Esophagus squamous epithelium (tissue), 5 donors: ENCODE results near the gene PTGER2. TPM values are rescaled to one million over a fixed set of nuclear protein-coding genes. Genes with fewer than 3 reads are reported as not detected.

Experiments
- DNase-seq: peaks from one replicate; lab custom pipeline; 2025; lab: John Stamatoyannopoulos, UW
- H3K27ac ChIP-seq, 4 donors: fragments of 200-600 bp; sonication (generic); one replicate each; pipeline ENCODE4 v1.5.1; 2016 to 2019; ENCODE audit warnings: mild to moderate bottlenecking in 1 of 4
- H3K27me3 ChIP-seq, 4 donors: fragments of 200-600 bp; sonication (generic); 1 replicate in 3 of 4; 2 replicates in 1 of 4; pipeline versions ENCODE4 v1.5.1 to v1.6.0; 2017 to 2021; ENCODE audit warnings: antibody characterized with exemption in 1 of 4
- H3K36me3 ChIP-seq, 3 donors: fragments of 200-600 bp; sonication (generic); one replicate each; pipeline ENCODE4 v1.5.1; 2016 to 2019
- H3K4me1 ChIP-seq, 3 donors: fragments of 200-600 bp; sonication (generic); one replicate each; pipeline ENCODE4 v1.5.1; 2017 to 2019
- H3K4me3 ChIP-seq, 4 donors: fragments of 200-600 bp; sonication (generic); 1 replicate in 3 of 4; 2 replicates in 1 of 4; pipeline ENCODE4 v1.5.1; 2016 to 2019; ENCODE audit warnings: mild to moderate bottlenecking in 2 of 4, moderate library complexity in 1 of 4
- H3K9me3 ChIP-seq, 3 donors: fragments of 200-600 bp; sonication (generic); one replicate each; pipeline ENCODE4 v1.5.1; 2016 to 2019
- POLR2A ChIP-seq, 4 donors: fragments of 450-650 bp; IDR thresholded peaks; one replicate each; pipeline ENCODE4 v1.6.1; 2017; ENCODE audit warnings: antibody characterized with exemption in 4 of 4, mild to moderate bottlenecking in 4 of 4, moderate library complexity in 3 of 4
- WGBS, 2 donors: methylation state at CpG; one replicate each; pipeline ENCODE4 v1.1.5; 2018; 5-methylcytosine and 5-hydroxymethylcytosine counted together
- intact Hi-C: fragments of 100-400 bp; cut with DNase I; formaldehyde crosslinking; loops from one replicate; pipeline ENCODE4 v1.15.0; 2022
- total RNA-seq, 4 donors: library from RNA; depleted of rRNA; stranded (reverse); fragments of >200 nt; gene quantifications; one replicate each; pipeline ENCODE4 v1.1.0, GENCODE V29; 2016
- TF ChIP-seq, protein P1 (sequence below), 6 experiments: fragments of 450-650 bp in 4 of 6; fragments of 200-600 bp in 2 of 6; sonication (generic) in 2 of 6; IDR thresholded peaks; one replicate each; pipeline ENCODE4 v1.5.1; 2016 to 2019; ENCODE audit warnings: antibody characterized with exemption in 6 of 6, mild to moderate bottlenecking in 4 of 6, moderate library complexity in 4 of 6
- donor health status: DM: yes; HTN: yes; CAD: no.

Gene PTGER2
- total RNA-seq, 4 donors from 2014 or later: 0.31 to 2.5 (median 1.1) TPM; not detected in 1

DNA sequence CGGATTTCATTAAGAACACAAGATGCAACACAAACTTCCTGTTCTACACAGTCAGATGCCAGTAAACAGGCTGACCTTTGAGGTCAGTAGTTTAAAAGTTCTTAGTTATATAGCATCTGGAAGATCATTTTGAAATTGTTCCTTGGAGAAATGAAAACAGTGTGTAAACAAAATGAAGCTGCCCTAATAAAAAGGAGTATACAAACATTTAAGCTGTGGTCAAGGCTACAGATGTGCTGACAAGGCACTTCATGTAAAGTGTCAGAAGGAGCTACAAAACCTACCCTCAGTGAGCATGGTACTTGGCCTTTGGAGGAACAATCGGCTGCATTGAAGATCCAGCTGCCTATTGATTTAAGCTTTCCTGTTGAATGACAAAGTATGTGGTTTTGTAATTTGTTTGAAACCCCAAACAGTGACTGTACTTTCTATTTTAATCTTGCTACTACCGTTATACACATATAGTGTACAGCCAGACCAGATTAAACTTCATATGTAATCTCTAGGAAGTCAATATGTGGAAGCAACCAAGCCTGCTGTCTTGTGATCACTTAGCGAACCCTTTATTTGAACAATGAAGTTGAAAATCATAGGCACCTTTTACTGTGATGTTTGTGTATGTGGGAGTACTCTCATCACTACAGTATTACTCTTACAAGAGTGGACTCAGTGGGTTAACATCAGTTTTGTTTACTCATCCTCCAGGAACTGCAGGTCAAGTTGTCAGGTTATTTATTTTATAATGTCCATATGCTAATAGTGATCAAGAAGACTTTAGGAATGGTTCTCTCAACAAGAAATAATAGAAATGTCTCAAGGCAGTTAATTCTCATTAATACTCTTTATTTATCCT is 13.5 kb downstream of the PTGER2 start:
- Histone ChIP-seq H3K9me3 (peaks cover 0 to 8% (median under 1%) of the 10 kb centered on the region in 3 donors), H3K27ac (peak overlapping the region in 1 of 4 donors; percentile 49), H3K27me3 (no peaks in the 10 kb centered on the region), H3K4me1 (peaks cover 0 to 15% (median 6%) of the 10 kb centered on the region in 3 donors), H3K4me3 (no peak overlapping the region), H3K36me3 (no peaks in the 10 kb centered on the region)
- TF ChIP-seq POLR2A (IDR thresholded peaks at IDR 0.05): no peak
- TF ChIP-seq, protein P1, sequence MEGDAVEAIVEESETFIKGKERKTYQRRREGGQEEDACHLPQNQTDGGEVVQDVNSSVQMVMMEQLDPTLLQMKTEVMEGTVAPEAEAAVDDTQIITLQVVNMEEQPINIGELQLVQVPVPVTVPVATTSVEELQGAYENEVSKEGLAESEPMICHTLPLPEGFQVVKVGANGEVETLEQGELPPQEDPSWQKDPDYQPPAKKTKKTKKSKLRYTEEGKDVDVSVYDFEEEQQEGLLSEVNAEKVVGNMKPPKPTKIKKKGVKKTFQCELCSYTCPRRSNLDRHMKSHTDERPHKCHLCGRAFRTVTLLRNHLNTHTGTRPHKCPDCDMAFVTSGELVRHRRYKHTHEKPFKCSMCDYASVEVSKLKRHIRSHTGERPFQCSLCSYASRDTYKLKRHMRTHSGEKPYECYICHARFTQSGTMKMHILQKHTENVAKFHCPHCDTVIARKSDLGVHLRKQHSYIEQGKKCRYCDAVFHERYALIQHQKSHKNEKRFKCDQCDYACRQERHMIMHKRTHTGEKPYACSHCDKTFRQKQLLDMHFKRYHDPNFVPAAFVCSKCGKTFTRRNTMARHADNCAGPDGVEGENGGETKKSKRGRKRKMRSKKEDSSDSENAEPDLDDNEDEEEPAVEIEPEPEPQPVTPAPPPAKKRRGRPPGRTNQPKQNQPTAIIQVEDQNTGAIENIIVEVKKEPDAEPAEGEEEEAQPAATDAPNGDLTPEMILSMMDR (IDR thresholded peaks at IDR 0.05): no peak
- intact Hi-C loops: no loop called here
- DNase-seq: no peak
- WGBS, 2 donors: 54 to 59% methylated on average over 4 of the region's 4 CpGs

DNA sequence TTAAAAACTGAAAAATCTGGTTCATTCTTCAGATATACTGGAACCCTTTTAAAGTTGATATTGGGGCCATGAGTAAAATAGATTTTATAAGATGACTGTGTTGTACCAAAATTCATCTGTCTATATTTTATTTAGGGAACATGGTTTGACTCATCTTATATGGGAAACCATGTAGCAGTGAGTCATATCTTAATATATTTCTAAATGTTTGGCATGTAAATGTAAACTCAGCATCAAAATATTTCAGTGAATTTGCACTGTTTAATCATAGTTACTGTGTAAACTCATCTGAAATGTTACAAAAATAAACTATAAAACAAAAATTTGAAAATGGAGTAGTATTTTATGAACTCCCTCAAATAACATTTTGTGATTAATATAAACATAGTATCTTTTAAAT is 14.2 kb downstream of the PTGER2 start:
- Histone ChIP-seq H3K9me3 (peaks cover 0 to 3% (median 0%) of the 10 kb centered on the region in 3 donors), H3K4me3 (no peak overlapping the region), H3K36me3 (no peaks in the 10 kb centered on the region), H3K4me1 (peaks cover 0 to 15% (median 6%) of the 10 kb centered on the region in 3 donors), H3K27ac (no peak overlapping the region), H3K27me3 (no peaks in the 10 kb centered on the region)
- TF ChIP-seq POLR2A (IDR thresholded peaks at IDR 0.05): no peak
- TF ChIP-seq, protein P1 (IDR thresholded peaks at IDR 0.05): no peak
- intact Hi-C loops: no loop called here
- DNase-seq: no peak

DNA sequence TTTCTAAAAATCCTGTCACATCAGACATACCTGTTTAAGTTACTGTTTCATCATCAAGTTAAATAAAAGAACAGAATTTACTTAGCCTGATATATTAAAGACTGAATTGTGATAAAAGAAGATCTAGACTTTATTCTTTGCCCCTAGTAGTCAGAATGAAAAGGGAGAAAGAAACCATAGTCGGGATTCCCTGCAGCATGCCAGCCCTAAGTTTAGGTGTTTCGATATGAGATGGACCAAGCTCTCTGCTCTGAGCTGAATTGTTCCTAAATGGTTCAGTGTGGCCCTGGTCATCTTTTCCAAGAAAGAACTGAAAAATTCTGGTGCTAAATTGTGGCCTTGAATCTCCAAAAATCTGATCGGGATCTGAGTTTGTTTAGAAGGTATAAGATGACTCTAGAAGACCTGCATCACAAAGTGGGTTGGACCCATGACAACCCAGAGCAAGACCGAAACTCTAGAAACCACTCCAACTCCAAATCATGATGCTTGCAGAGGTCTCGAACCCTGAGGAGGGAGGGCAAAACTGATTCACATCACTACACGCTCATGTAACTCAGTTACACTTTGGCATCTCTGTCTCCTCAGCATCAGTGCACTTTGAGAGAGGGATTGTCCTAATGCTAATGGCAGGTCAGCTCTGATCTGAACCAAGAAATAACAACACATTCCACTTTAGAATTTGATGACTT is 15.7 kb downstream of the PTGER2 start:
- DNase-seq: no peak
- peaks cover 0 to 15% (median 6%) of the 10 kb centered on the region in 3 donors for H3K4me1 ChIP-seq
- H3K4me3 ChIP-seq: no peak overlapping the region
- 63 to 69% methylated on average over 5 to 6 of the region's 6 CpGs for WGBS, 2 donors
- H3K27ac ChIP-seq: no peak overlapping the region
- H3K36me3 ChIP-seq: no peaks in the 10 kb centered on the region
- H3K27me3 ChIP-seq: no peaks in the 10 kb centered on the region
- intact Hi-C loops: no loop called here
- TF ChIP-seq, protein P1 (IDR thresholded peaks at IDR 0.05): no peak
- no peak for TF ChIP-seq POLR2A (IDR thresholded peaks at IDR 0.05)
- H3K9me3 ChIP-seq: no peaks in the 10 kb centered on the region

DNA sequence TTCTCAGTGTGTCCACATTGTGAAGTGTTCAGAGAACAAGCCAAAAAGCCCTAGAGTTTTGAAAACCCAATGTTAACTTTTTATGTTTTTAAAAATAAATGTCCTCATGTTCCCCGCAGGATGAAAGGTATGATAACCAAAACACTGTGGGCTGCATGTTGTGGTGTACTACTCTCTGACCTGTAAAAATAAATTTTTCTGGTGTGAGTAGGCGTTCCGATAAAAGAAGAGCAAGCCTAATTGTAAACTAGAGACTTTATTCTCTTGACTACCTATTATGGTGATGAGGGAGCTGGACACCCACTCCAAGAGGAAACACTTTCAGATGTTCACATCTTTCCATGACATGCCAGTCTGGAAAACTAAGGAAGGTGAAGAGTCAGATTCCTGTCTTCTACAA is 18.2 kb downstream of the PTGER2 start:
- no peak for DNase-seq
- TF ChIP-seq, protein P1 (IDR thresholded peaks at IDR 0.05): no peak
- TF ChIP-seq POLR2A (IDR thresholded peaks at IDR 0.05): no peak
- WGBS, 2 donors: 91 to 94% methylated on average over 3 of the region's 3 CpGs

DNA sequence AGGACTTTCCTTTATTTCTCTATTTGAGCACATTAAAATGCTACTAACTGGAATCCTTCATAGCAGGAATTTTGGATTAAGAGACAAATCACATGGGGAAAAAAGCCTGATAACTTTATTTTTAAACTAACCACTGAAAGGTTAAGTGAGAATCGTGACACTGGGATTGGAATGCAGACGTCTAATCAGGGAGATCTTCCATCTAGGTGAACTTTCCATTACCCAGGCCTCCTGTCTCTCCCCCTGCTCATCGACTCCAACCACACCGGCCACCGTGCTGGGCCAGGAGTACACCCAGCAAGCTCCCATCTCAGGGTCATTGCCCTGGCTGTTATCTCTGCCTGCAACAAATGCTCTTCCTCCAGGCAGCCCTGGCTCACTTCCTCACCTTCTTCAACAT is 19.0 kb downstream of the PTGER2 start:
- TF ChIP-seq, protein P1 (IDR thresholded peaks at IDR 0.05): no peak
- no peak for TF ChIP-seq POLR2A (IDR thresholded peaks at IDR 0.05)
- DNase-seq: no peak
- no peaks in the 10 kb centered on the region for H3K4me1 ChIP-seq
- no peaks in the 10 kb centered on the region for H3K27me3 ChIP-seq
- no peaks in the 10 kb centered on the region for H3K9me3 ChIP-seq
- H3K27ac ChIP-seq: no peak overlapping the region
- WGBS, 2 donors: 74 to 77% methylated on average over 5 of the region's 5 CpGs
- no peak overlapping the region for H3K4me3 ChIP-seq
- H3K36me3 ChIP-seq: no peaks in the 10 kb centered on the region
- intact Hi-C loops: no loop called here

More for the DNA sequence above, 18.2 kb downstream of the PTGER2 start:
- intact Hi-C loops: no loop called here
- Histone ChIP-seq H3K4me3 (no peak overlapping the region), H3K27me3 (no peaks in the 10 kb centered on the region), H3K4me1 (peaks cover 0 to 4% (median 0%) of the 10 kb centered on the region in 3 donors), H3K27ac (no peak overlapping the region), H3K36me3 (no peaks in the 10 kb centered on the region), H3K9me3 (no peaks in the 10 kb centered on the region)
